GM12872 (cell line): ENCODE measurements around the gene FXR2.

ENCODE experiments used
- TF ChIP-seq, protein P1 (sequence below): IDR thresholded peaks from 3 replicates; pipeline ENCODE4 v1.5.1; 2011; ENCODE audit warnings: low read depth, mild to moderate bottlenecking, low read length, moderate library complexity; ENCODE audit not compliant: insufficient read depth

FXR2 gene

DNA sequence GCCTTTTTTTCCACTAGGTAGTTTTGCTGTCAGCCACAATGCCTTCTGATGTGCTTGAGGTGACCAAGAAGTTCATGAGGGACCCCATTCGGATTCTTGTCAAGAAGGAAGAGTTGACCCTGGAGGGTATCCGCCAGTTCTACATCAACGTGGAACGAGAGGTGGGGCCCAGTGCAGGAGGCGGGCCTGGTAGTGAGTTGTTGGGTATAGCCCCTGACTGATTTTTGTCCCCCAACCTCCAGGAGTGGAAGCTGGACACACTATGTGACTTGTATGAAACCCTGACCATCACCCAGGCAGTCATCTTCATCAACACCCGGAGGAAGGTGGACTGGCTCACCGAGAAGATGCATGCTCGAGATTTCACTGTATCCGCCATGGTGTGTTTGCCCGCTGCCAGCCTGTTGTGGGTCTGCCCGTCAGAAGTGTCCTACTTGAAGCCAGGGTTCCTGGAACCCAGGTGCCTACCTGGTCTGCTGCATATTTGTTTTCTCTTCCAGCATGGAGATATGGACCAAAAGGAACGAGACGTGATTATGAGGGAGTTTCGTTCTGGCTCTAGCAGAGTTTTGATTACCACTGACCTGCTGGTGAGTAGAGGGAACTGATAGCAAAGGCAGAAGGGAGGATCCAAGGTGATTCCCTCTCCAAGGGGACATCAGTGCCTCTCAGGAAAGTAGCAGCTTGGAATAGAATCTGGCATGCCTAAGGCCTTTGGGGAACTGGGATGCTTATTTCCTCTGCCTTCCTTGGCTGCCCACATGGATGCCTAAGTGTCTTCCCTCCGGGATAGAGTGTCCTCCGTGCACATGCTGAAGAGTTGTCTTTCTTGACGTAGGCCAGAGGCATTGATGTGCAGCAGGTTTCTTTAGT lies 37.1 kb downstream of the FXR2 start:
- TF ChIP-seq, protein P1, sequence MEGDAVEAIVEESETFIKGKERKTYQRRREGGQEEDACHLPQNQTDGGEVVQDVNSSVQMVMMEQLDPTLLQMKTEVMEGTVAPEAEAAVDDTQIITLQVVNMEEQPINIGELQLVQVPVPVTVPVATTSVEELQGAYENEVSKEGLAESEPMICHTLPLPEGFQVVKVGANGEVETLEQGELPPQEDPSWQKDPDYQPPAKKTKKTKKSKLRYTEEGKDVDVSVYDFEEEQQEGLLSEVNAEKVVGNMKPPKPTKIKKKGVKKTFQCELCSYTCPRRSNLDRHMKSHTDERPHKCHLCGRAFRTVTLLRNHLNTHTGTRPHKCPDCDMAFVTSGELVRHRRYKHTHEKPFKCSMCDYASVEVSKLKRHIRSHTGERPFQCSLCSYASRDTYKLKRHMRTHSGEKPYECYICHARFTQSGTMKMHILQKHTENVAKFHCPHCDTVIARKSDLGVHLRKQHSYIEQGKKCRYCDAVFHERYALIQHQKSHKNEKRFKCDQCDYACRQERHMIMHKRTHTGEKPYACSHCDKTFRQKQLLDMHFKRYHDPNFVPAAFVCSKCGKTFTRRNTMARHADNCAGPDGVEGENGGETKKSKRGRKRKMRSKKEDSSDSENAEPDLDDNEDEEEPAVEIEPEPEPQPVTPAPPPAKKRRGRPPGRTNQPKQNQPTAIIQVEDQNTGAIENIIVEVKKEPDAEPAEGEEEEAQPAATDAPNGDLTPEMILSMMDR: no peak

DNA sequence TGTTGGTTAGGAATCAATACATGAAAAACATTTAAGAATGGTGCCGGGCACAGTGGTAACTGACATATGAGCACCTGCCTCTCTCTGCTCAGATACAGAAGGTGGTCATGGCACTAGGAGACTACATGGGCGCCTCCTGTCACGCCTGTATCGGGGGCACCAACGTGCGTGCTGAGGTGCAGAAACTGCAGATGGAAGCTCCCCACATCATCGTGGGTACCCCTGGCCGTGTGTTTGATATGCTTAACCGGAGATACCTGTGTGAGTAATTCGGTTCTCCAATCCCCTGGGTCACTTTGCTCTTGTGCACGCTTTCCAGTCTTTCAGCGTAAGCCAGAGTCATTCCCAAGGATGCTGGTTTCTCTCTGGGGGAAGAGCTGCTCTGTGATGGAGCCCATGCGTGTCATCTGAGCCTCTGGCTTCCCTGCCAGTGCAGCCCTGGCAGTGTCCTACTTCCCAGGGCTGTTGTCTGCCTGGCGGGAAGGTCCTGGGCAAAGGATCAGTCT lies 38.2 kb downstream of the FXR2 start:
- TF ChIP-seq, protein P1: no peak

DNA sequence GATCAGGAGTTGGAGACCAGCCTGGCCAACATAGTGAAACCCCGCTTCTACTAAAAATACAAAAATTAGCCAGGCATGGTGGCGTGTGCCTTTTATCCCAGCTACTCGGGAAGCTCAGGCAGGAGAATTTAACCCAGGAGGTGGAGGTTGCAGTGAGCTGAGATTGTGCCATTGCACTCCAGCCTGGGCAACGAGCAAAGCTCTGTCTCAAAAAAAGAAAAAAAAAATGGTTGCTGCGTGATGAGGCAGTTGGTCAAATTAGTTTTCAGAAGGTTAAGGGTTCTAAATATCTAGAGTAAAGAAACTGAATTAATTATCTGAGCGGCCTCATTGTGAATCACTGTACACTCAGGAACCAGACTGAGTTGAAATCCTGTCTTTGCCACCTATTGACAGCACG lies 38.7 kb downstream of the FXR2 start:
- TF ChIP-seq, protein P1: no peak

DNA sequence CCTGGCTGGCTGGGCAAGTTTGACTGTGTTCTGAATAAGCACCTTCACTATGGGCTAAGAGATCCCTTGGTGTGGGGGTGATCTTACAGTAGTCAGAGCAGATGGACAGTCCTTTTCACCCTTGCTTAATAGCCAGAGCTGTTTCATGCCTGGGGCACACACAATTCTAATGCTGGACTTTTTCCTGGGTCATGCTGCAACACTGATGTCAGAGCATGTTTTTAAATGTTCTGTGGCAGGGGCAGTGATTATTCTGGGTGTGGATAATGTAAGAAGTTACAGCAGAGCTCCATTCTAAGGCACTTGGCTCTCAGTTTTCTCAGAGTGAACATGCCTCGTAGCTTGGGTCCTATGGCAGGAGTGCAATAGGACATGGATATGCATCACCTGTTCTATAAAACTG lies 39.2 kb downstream of the FXR2 start:
- TF ChIP-seq, protein P1: no peak

DNA sequence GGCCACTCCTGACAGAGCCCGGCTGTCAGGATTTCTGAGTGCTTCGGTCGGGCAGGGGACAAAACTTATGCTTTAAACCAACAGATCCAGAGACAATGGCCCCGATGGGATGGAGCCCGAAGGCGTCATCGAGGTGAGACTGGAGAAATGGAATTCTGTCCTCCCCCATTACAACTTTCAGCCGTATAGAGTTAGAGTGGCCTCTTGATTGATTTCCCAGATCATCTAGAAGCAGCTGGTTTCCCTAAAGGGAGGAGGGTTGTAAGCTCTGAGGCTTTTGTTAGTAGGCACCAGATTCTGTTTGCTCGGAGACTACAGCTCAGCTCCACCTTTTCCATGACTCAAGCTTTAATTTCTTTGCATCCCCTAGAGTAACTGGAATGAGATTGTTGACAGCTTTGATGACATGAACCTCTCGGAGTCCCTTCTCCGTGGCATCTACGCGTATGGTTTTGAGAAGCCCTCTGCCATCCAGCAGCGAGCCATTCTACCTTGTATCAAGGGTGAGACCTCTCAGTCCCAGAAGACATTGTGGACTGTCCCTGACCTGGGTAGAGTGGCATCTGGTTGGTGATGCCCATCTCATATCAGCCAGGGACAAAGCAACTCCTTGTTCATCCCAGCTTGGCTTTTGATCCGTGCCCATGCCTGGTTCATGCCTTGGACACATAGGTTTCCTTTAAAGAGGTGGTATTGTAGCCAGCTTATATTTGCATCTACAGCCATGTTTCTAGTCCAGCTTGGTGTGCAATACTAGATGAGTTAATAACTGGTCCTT lies 40.3 kb downstream of the FXR2 start:
- TF ChIP-seq, protein P1: no peak

DNA sequence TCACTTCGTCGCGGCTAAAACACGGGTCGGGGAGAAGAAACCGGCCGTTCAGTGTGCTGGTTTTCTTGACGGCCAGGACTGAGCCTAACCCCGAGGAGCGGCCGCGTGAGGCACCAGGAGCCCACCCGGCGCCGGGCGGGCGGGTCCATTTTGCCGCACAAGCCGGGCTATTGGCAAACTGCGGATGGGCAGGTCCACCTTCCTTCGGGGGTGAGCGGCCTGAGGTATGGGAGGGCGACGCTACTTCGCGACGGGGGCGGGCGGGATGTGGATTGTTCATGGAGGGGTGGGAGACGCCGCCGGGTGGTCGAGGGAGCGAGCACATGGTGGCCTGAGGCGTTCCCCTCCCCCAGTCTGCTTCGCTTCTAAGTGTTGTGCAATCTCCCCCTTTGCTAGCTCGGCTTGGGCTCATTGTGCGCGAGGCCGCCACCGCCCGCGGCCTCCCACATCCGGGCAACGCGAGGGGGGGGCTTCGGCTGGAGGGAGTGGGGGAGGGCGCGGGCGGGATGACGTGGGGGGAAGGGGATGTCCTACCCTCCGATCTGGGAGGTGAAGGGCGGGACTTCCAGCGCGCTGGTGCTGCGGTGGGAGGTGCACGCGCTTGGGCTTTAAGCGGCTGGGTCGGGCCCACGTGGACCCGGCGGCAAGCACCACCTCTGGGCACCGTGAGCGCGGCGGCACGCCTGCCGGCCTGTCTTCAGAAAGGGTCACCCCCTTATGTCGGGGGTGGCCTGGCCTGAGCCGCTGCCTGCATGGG lies 41.2 kb downstream of the FXR2 start:
- TF ChIP-seq, protein P1: no peak
